ENCODE measurements around the gene OGFOD1.

Gene OGFOD1

GRCh38 chr16:56428091-56428490 lies 23.3 kb upstream of the OGFOD1 start:
- no peak for DNase-seq (ENCODE audit: low spot score)

- DNase-seq (ENCODE audit: low spot score) = no peak
These were observed 15.1 kb upstream of the OGFOD1 start for GRCh38 chr16:56436258-56436657.

DNA sequence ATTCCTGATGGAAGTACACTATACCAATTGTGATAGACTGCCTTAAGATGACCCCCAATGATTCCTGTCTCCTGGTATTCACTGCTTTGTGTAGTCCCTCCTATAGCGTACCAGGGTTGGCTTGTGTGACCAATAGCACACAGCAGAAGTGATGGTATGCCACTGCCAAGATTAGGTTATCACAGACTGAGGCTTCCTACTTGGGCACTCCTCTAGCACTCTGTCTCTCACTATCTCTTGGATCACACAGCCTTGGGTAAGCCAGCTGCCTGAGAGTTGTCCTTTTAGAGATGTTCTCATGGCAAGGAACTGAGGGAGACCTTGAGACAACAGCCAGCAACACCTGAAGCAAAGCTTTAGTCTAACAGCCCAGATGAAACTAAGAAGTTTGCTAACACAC lies 13.3 kb upstream of the OGFOD1 start:
- DNase-seq (ENCODE audit: low spot score) = no peak

DNA sequence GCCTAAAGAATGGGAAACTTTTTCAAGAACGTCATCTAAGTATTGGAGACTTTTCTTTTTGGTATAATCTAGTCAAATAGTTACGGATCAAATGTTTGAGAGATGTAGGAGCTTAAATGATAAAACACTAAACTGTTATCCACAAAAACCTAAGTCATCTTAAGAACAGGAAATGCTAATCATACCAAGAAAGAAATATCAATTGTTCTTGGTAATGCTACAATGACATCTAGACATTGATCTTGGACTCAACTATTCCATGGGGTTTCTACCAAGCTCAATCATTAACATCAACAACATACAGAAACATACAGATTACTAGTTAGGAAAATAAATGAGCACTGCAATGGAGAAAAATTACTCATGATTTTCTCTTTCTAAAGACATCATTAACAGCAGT lies 4.1 kb upstream of the OGFOD1 start:
- DNase-seq (ENCODE audit: low spot score) = no peak

- no peak for DNase-seq (ENCODE audit: low spot score)
These were observed 3.3 kb upstream of the OGFOD1 start for GRCh38 chr16:56448005-56448404.

GRCh38 chr16:56450275-56450985 lies 924 bp upstream of the OGFOD1 start:
- DNase-seq (ENCODE audit: low spot score) = peak; percentile 48

GRCh38 chr16:56451753-56452689 lies 667 bp downstream of the OGFOD1 start:
- DNase-seq (ENCODE audit: low spot score) = peak; percentile 67

GRCh38 chr16:56457927-56458470 lies 6.6 kb downstream of the OGFOD1 start:
- DNase-seq (ENCODE audit: low spot score) = no peak

- peak; percentile 11 for DNase-seq (ENCODE audit: low spot score)
These were observed 8.7 kb downstream of the OGFOD1 start for GRCh38 chr16:56460101-56460500.

DNA sequence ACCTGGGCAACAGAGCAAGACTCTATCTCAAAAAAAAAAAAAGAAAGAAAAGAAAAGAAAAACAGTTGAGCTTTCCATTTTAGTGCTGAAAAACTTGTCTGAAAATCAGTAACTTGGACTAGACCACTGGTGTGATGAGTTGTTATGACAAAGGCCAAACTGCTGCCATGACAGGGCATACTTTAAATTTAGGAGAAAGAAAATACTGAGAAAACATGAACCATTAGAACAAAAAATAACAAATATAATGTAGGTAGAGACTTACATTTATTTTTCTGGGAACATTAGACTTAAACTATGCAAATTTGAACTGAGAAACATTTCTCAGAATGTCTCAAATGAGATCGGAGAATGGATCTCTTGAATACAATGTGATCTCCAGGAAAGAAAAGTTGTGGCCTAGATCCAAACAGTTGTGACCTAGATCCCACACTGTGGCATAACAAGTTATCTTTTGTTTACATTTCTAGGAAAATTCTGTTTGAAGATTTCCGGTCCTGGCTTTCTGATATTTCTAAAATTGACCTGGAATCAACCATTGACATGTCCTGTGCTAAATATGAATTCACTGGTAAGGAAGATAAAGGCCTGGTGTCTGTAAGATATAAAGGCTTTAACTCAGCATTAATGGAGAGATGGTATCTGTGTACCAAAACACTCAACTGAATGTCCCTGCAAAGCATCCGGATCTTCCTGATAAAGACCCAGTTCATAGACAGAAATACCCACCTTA lies 10.9 kb downstream of the OGFOD1 start:
- DNase-seq (ENCODE audit: low spot score) = no peak

DNA sequence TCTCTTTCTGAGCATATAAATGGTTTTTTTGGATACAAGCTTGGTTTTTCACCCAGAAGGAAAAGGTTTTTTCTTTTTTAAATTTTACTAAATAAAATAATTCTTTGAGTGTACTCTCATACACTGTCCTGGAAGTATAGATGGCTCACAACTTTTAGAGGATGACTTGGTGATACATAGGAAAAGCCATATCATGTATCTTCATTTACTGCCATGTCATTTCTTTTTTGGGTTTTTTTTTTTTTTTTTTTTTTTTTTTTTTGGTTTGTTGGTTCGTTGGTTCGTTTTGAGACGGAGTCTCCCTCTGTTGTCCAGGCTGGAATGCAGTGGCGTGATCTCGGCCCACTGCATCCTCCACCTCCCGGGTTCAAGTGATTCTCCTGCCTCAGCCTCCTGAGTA lies 11.8 kb downstream of the OGFOD1 start:
- no peak for DNase-seq (ENCODE audit: low spot score)

DNA sequence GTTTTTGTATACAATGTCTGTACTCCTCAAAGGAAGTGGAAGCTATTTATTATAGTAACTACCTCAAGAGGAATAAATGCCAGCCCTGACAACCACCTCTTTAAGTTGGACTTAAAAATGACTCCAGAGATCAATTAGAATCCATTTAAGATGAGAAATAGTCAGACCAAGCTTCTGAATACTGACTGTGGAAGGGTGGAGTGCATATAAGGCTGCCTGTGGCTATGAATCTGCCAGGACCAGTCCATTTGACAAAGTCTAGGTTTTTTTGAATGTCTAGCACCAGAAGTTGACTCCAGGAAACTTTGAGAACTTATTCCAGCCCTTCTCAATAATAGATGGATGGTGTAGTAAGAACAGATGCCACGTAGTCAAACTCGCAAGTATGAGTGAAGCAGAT lies 15.0 kb downstream of the OGFOD1 start:
- DNase-seq (ENCODE audit: low spot score) = no peak

- no peak for DNase-seq (ENCODE audit: low spot score)
These were observed 17.4 kb downstream of the OGFOD1 start for GRCh38 chr16:56468800-56469199.

DNA sequence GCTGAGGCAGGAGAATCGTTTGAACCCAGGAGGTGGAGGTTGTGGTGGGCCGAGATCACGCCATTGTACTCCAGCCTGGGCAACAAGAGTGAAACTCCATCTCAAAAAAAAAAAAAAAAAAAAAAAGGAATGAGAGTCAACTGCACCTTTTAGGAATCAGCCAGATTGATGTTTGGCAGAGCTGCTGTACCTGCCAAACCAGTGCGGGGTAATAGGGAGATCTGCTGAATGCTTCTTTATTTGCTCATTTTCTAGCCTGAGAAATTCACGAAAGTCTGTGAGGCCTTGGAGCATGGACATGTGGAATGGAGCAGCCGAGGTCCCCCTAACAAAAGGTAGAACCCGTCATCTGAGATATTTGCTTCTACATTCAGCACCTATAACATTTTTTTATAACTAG lies 18.4 kb downstream of the OGFOD1 start:
- DNase-seq (ENCODE audit: low spot score) = no peak

- no peak for DNase-seq (ENCODE audit: low spot score)
These were observed 18.9 kb downstream of the OGFOD1 start for GRCh38 chr16:56470232-56470631.

- no peak for DNase-seq (ENCODE audit: low spot score)
These were observed 19.3 kb downstream of the OGFOD1 start for GRCh38 chr16:56470666-56471065.

GRCh38 chr16:56475201-56475600 lies 23.8 kb downstream of the OGFOD1 start:
- no peak for DNase-seq (ENCODE audit: low spot score)

GRCh38 chr16:56477096-56477878 lies 25.9 kb downstream of the OGFOD1 start:
- peak; percentile 88 for DNase-seq (ENCODE audit: low spot score)

GRCh38 chr16:56478281-56479049 lies 27.1 kb downstream of the OGFOD1 start:
- peak; percentile 10 for DNase-seq (ENCODE audit: low spot score)

GRCh38 chr16:56479469-56479868 lies 28.1 kb downstream of the OGFOD1 start:
- DNase-seq (ENCODE audit: low spot score) = no peak

All from GM03348 (cell line).